CD4-positive, alpha-beta memory T cell (primary cell): ENCODE results near the gene FHOD1. TPM values are rescaled to one million over a fixed set of nuclear protein-coding genes. Genes with fewer than 3 reads are reported as not detected.
A peak's percentile ranks its signal among the peaks of the same experiment; 100 is the strongest.

Experiments used
- CTCF ChIA-PET: fragments of 350-600 bp; sonication (Branson Sonifier 250); formaldehyde crosslinking; loops from one replicate; lab custom pipeline; 2021; ENCODE audit warnings: inconsistent platforms; ENCODE audit not compliant: partially characterized antibody; lab: Charles Lee
- POLR2A ChIA-PET: fragments of 350-600 bp; sonication (Branson Sonifier 250); formaldehyde crosslinking; loops from one replicate; lab custom pipeline; 2021; ENCODE audit not compliant: partially characterized antibody; lab: Charles Lee
- DNase-seq, 5 donors: peaks; one replicate each; pipeline versions ENCODE4 v3.0.0 to v3.0.0-alpha.2; 2020 to 2022; ENCODE audit warnings: mixed read lengths in 1 of 5
- H3K27ac ChIP-seq: one replicate; pipeline ENCODE4 v1.7.0; 2013; ENCODE audit warnings: low read depth, low read length
- H3K27me3 ChIP-seq: 2 replicates; pipeline ENCODE4 v1.7.0; 2013; ENCODE audit warnings: mild to moderate bottlenecking, low read length, moderate library complexity; ENCODE audit not compliant: insufficient read depth
- H3K36me3 ChIP-seq: 2 replicates; pipeline ENCODE4 v1.7.0; 2013; ENCODE audit warnings: mild to moderate bottlenecking, low read length, moderate library complexity; ENCODE audit not compliant: insufficient read depth
- H3K4me1 ChIP-seq: 2 replicates; pipeline ENCODE4 v1.7.0; 2013; ENCODE audit warnings: mild to moderate bottlenecking, low read length, moderate library complexity; ENCODE audit not compliant: insufficient read depth
- H3K4me3 ChIP-seq, 2 donors: one replicate each; pipeline ENCODE4 v1.7.0; 2013; ENCODE audit warnings: low read length in 2 of 2, mild to moderate bottlenecking in 1 of 2
- H3K9me3 ChIP-seq, 2 donors: one replicate each; pipeline ENCODE4 v1.7.0; 2013; ENCODE audit warnings: low read length in 2 of 2, control low read depth in 1 of 2; ENCODE audit not compliant: control insufficient read depth in 1 of 2
- H3K27ac Mint-ChIP-seq, 7 donors: one replicate each; pipeline ENCODE4 v1.8.0; 2020 to 2021; ENCODE audit warnings: mixed read lengths in 7 of 7, mild to moderate bottlenecking in 6 of 7, inconsistent platforms in 3 of 7, moderate library complexity in 3 of 7
- H3K27me3 Mint-ChIP-seq, 2 donors: one replicate each; pipeline ENCODE4 v1.8.0; 2020 to 2021; ENCODE audit warnings: mixed read lengths in 2 of 2
- H3K36me3 Mint-ChIP-seq, 2 donors: one replicate each; pipeline ENCODE4 v1.8.0; 2020 to 2021; ENCODE audit warnings: mixed read lengths in 2 of 2, inconsistent platforms in 1 of 2, mild to moderate bottlenecking in 1 of 2
- H3K4me1 Mint-ChIP-seq, 4 donors: one replicate each; pipeline ENCODE4 v1.8.0; 2020 to 2021; ENCODE audit warnings: mixed read lengths in 4 of 4, mild to moderate bottlenecking in 1 of 4
- H3K4me3 Mint-ChIP-seq, 8 donors: one replicate each; pipeline ENCODE4 v1.8.0; 2020 to 2021; ENCODE audit warnings: mixed read lengths in 8 of 8, mild to moderate bottlenecking in 7 of 8, moderate library complexity in 6 of 8, inconsistent platforms in 3 of 8
- H3K9me3 Mint-ChIP-seq, 8 donors: one replicate each; pipeline ENCODE4 v1.8.0; 2020 to 2021; ENCODE audit warnings: mixed read lengths in 8 of 8, mild to moderate bottlenecking in 5 of 8, inconsistent platforms in 3 of 8, moderate library complexity in 1 of 8
- intact Hi-C: fragments of 100-400 bp; cut with micrococcal nuclease; formaldehyde crosslinking; loops from one replicate; pipeline ENCODE4 v1.15.1; 2023
- polyA plus RNA-seq, 2 donors: library from polyadenylated mRNA; unstranded; fragments of 300-500 nt; fragmentation: Illumina TruSeq; gene quantifications; one replicate each; pipeline ENCODE4 v1.2.3, GENCODE V29; 2021
- total RNA-seq, 2 experiments: library from RNA; stranded (reverse); gene quantifications; one replicate each; pipeline ENCODE4 v1.2.3, GENCODE V29; 2021

The FHOD1 gene
- total and polyA plus RNA-seq, 4 experiments from 2014 or later = 3.3 to 63.3 (median 31.0) TPM

GRCh38 chr16:67244387-67245185 lies 2.7 kb downstream of the FHOD1 start:
- Mint-ChIP-seq H3K36me3 (peaks cover 0 to 12% of the 10 kb centered on the region in 2 donors), H3K27me3 (peaks cover 0 to under 1% of the 10 kb centered on the region in 2 donors), H3K27ac (peak overlapping the region; percentile 94 to 100 (median 97)), H3K9me3 (no peaks in the 10 kb centered on the region), H3K4me3 (peak overlapping the region; percentile 55 to 95 (median 78)), H3K4me1 (peaks cover 26 to 59% (median 42%) of the 10 kb centered on the region in 4 donors)
- peak overlapping the region; percentile 4 to 11 for H3K4me3 ChIP-seq
- intact Hi-C loops = loop anchor here (5.0 kb wide), 1 partner anchor 82 kb away; the partner anchor contains the start of gene HSF4
- ChIA-PET CTCF (interaction anchor here (0.6 to 2.1 kb wide), 9 partner anchors 9 to 227 kb away, joined by 3 to 15 read pairs (median 3); partner anchors contain the start of gene TMEM208), POLR2A (interaction anchor here (0.6 to 10.5 kb wide), 16 partner anchors 14 to 727 kb away, joined by 3 to 259 read pairs (median 5); partner anchors contain the start of genes ATP6V0D1, E2F4, FBXL8 and PLEKHG4)
- no peaks in the 10 kb centered on the region for H3K27me3 ChIP-seq
- H3K4me1 ChIP-seq = peaks cover 53% of the 10 kb centered on the region
- peaks cover 4% of the 10 kb centered on the region for H3K36me3 ChIP-seq
- H3K27ac ChIP-seq = peak overlapping the region; percentile 82
- DNase-seq = peak; percentile 58 to 97 (median 65)
- H3K9me3 ChIP-seq = no peaks in the 10 kb centered on the region

- intact Hi-C loops = no loop called here
- POLR2A ChIA-PET = interaction anchor here (1.0 to 10.5 kb wide), 7 partner anchors 13 to 238 kb away, joined by 3 to 259 read pairs (median 10); partner anchors contain the start of genes ATP6V0D1, E2F4, FBXL8 and TMEM208
- no peaks in the 10 kb centered on the region for H3K27me3 Mint-ChIP-seq
Measured at GRCh38 chr16:67243481-67243880, 3.8 kb downstream of the FHOD1 start.

GRCh38 chr16:67242138-67242730 lies 5.0 kb downstream of the FHOD1 start:
- intact Hi-C loops = no loop called here
- peak overlapping the region; percentile 6 for H3K27ac ChIP-seq
- no peaks in the 10 kb centered on the region for H3K9me3 Mint-ChIP-seq

More at GRCh38 chr16:67243481-67243880, 3.8 kb downstream of the FHOD1 start:
- Mint-ChIP-seq H3K4me1 (peaks cover 22 to 53% (median 40%) of the 10 kb centered on the region in 4 donors), H3K27ac (peak overlapping the region; percentile 22 to 100 (median 97)), H3K9me3 (no peaks in the 10 kb centered on the region), H3K4me3 (no peak overlapping the region), H3K36me3 (peaks cover 2 to 22% of the 10 kb centered on the region in 2 donors)
- Histone ChIP-seq H3K4me3 (no peak overlapping the region), H3K27me3 (no peaks in the 10 kb centered on the region), H3K36me3 (peaks cover 15% of the 10 kb centered on the region), H3K27ac (peak overlapping the region; percentile 82), H3K9me3 (no peaks in the 10 kb centered on the region), H3K4me1 (peaks cover 46% of the 10 kb centered on the region)
- CTCF ChIA-PET = interaction anchor here (1.0 to 2.1 kb wide), 2 partner anchors 17 to 46 kb away, joined by 3 to 15 read pairs; partner anchors contain the start of gene TMEM208
- no peak for DNase-seq

DNA sequence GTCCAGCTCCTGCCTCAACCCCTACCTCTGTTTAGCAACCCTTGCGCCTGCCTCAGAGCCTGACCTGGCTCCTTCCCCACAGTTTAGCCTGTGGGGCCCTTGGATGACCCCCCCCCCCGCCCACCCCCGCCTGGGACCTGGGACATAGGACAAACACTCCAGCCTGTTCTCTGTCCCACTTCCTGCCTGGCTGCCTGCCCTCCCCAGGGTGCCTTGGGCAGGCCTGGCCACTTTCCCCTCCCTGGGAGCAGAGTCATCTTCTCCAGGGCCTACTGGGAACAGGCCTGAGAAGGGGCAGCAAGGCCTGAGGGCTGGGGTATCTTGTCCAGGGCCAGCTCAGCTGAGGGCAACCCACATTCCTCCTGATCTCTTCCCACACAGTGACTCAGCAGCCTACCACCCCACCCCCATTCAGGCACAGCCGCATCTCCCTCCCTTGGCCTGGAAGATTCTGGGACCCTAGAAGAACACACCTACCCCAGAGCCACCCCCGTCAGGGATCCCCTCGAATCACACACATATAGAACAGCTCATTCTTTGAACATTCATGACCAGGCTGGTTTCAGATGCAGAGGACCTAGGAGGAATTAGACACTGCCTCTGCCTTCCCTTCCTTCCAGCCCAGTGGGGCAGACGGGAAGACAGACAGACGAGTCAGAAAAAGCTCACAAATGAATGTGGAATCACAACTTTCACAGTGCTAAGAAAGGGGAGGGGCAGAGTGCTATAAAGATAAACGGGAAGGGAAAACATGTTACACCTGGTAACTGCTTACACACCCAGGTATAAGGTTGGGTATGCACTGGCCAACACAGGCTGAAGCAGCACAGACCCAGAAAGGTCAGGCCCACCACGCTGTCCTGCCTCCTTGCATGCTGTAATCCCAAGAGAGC lies 6.0 kb downstream of the FHOD1 start:
- no peak overlapping the region for H3K27ac ChIP-seq
- H3K27me3 Mint-ChIP-seq = no peaks in the 10 kb centered on the region
- H3K9me3 Mint-ChIP-seq = no peaks in the 10 kb centered on the region

More at GRCh38 chr16:67242138-67242730, 5.0 kb downstream of the FHOD1 start:
- CTCF ChIA-PET = no interaction called here
- H3K36me3 Mint-ChIP-seq = peaks cover 15 to 31% of the 10 kb centered on the region in 2 donors
- H3K4me3 Mint-ChIP-seq = no peak overlapping the region
- no peaks in the 10 kb centered on the region for H3K27me3 Mint-ChIP-seq
- H3K27ac Mint-ChIP-seq = peak overlapping the region in 6 of 7 donors; percentile 55 to 100 (median 84)
- H3K27me3 ChIP-seq = no peaks in the 10 kb centered on the region
- POLR2A ChIA-PET = interaction anchor here (10.5 kb wide), 1 partner anchor 11 kb away, joined by 259 read pairs; the partner anchor contains the start of gene TMEM208
- peaks cover 36% of the 10 kb centered on the region for H3K4me1 ChIP-seq
- DNase-seq = no peak
- peaks cover 16 to 45% (median 34%) of the 10 kb centered on the region in 4 donors for H3K4me1 Mint-ChIP-seq
- peaks cover 23% of the 10 kb centered on the region for H3K36me3 ChIP-seq
- H3K4me3 ChIP-seq = no peak overlapping the region
- no peaks in the 10 kb centered on the region for H3K9me3 ChIP-seq

GRCh38 chr16:67240506-67240905 lies 6.8 kb downstream of the FHOD1 start:
- H3K27me3 Mint-ChIP-seq = no peaks in the 10 kb centered on the region
- POLR2A ChIA-PET = interaction anchor here (10.5 kb wide), 1 partner anchor 10 kb away, joined by 259 read pairs; the partner anchor contains the start of gene TMEM208
- Histone ChIP-seq H3K36me3 (peaks cover 27% of the 10 kb centered on the region), H3K9me3 (no peaks in the 10 kb centered on the region), H3K27ac (no peak overlapping the region), H3K4me3 (no peak overlapping the region), H3K27me3 (no peaks in the 10 kb centered on the region), H3K4me1 (peaks cover 35% of the 10 kb centered on the region)
- H3K27ac Mint-ChIP-seq = peak overlapping the region in 2 of 7 donors; percentile 57 to 68
- intact Hi-C loops = no loop called here
- CTCF ChIA-PET = no interaction called here
- peaks cover 21 to 46% (median 36%) of the 10 kb centered on the region in 4 donors for H3K4me1 Mint-ChIP-seq
- no peak overlapping the region for H3K4me3 Mint-ChIP-seq
- DNase-seq = no peak
- H3K9me3 Mint-ChIP-seq = no peaks in the 10 kb centered on the region
- H3K36me3 Mint-ChIP-seq = peaks cover 22 to 42% of the 10 kb centered on the region in 2 donors

More for the DNA sequence above, 6.0 kb downstream of the FHOD1 start:
- Histone ChIP-seq H3K36me3 (peaks cover 27% of the 10 kb centered on the region), H3K27me3 (no peaks in the 10 kb centered on the region), H3K4me3 (no peak overlapping the region), H3K9me3 (no peaks in the 10 kb centered on the region), H3K4me1 (peaks cover 36% of the 10 kb centered on the region)
- intact Hi-C loops = no loop called here
- Mint-ChIP-seq H3K4me3 (no peak overlapping the region), H3K36me3 (peaks cover 18 to 38% of the 10 kb centered on the region in 2 donors), H3K4me1 (peaks cover 18 to 44% (median 33%) of the 10 kb centered on the region in 4 donors), H3K27ac (peak overlapping the region; percentile 32 to 89 (median 72))
- DNase-seq = no peak
- POLR2A ChIA-PET = interaction anchor here (10.5 kb wide), 1 partner anchor 10 kb away, joined by 259 read pairs; the partner anchor contains the start of gene TMEM208
- CTCF ChIA-PET = no interaction called here

DNA sequence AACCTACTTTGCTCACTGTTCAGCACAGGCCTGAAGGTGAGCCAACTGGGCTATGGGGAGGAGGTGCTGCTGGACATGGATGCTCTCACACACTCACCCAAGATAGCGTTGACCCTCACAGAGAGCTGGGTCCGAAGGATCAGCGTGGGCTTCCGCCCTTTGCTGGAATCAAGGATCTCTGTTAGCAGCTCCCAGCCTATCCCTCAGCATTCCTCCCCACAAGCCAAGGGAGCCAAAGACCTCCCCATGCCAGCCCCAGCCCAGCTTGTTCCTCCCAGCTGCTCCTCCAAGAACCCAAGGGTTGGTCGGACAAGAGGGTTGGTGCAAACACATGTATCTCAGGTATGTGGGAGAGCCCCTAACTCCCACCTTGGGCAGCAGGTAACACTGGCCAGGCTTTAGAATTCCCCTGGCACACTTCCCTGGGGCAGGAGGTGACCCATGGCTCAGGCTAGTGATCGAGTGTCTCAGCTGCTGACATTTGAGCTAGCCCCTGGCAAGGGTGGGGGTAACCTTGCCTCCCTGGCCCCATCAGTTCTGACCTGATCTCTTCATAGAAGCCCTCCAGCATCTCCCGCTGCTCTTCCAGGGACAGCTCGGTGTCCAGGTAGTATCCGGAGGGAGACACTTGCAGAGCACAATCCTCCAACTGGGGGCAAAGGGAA lies 8.3 kb downstream of the FHOD1 start:
- no peak overlapping the region for H3K4me3 Mint-ChIP-seq
- CTCF ChIA-PET = interaction anchor here (1.1 to 1.4 kb wide), 5 partner anchors 8 to 274 kb away, joined by 3 read pairs; partner anchors contain the start of genes FHOD1 and TMEM208
- Histone ChIP-seq H3K9me3 (no peaks in the 10 kb centered on the region), H3K4me3 (no peak overlapping the region), H3K27me3 (no peaks in the 10 kb centered on the region), H3K4me1 (peaks cover 26% of the 10 kb centered on the region), H3K36me3 (peaks cover 27% of the 10 kb centered on the region), H3K27ac (no peak overlapping the region)
- H3K27me3 Mint-ChIP-seq = no peaks in the 10 kb centered on the region
- H3K9me3 Mint-ChIP-seq = no peaks in the 10 kb centered on the region
- H3K36me3 Mint-ChIP-seq = peaks cover 22 to 44% of the 10 kb centered on the region in 2 donors
- POLR2A ChIA-PET = interaction anchor here (1.3 to 17.2 kb wide), 3 partner anchors 7 to 79 kb away, joined by 5 to 259 read pairs (median 44); partner anchors contain the start of genes FBXL8, FHOD1, SLC9A5 and TMEM208
- DNase-seq = no peak
- intact Hi-C loops = no loop called here
- H3K27ac Mint-ChIP-seq = peak overlapping the region in 5 of 7 donors; percentile 2 to 72 (median 62)
- H3K4me1 Mint-ChIP-seq = peaks cover 10 to 32% (median 22%) of the 10 kb centered on the region in 4 donors
